ENCODE data around the gene GADD45G. TPM values are rescaled to one million over a fixed set of nuclear protein-coding genes. Genes with fewer than 3 reads are reported as not detected.

GADD45G gene
- total and polyA plus RNA-seq, 4 donors = 5.5 to 106 (median 43.3) TPM

GRCh38 chr9:89648247-89649000 is 43.6 kb downstream of the GADD45G start (continued):
- TF ChIP-seq CTCF (IDR thresholded peaks at IDR 0.05; ENCODE audit: low read depth, low read length, missing input control) (no peak), HNF4G (IDR thresholded peaks at IDR 0.05) (peak; percentile 95), GABPA (IDR thresholded peaks at IDR 0.05 in 1 of 2, conservative IDR thresholded peaks at IDR 0.05 in 1 of 2) (peak in 1 of 2 donors; percentile 72), EGR1 (IDR thresholded peaks at IDR 0.05; ENCODE audit: low read depth in 2 of 2) (peak; percentile 97 to 98), YY1 (IDR thresholded peaks at IDR 0.05) (peak; percentile 72)

- Histone ChIP-seq H3K36me3 (ENCODE audit: control insufficient read depth in 4 of 4, insufficient read depth in 3 of 4, low read depth in 1 of 4, low read length in 3 of 4) (no peaks in the 10 kb centered on the region), H3K9ac (ENCODE audit: low read depth in 1 of 2, low read length in 2 of 2) (peak overlapping the region; percentile 30 to 84), H3K27me3 (ENCODE audit: control insufficient read depth in 4 of 4, insufficient read depth in 4 of 4, low read length in 3 of 4) (no peaks in the 10 kb centered on the region), H3K4me1 (ENCODE audit: control insufficient read depth in 4 of 4, insufficient read depth in 4 of 4, low read length in 3 of 4) (peaks cover 10 to 33% (median 27%) of the 10 kb centered on the region in 4 donors), H3K9me3 (ENCODE audit: control insufficient read depth in 4 of 4, low read length in 3 of 4) (no peaks in the 10 kb centered on the region), H3K4me3 (ENCODE audit: low read depth in 1 of 3, low read length in 3 of 3) (no peak overlapping the region), H3K27ac (ENCODE audit: low read depth in 1 of 2, low read length in 2 of 2) (peak overlapping the region; percentile 98 to 100)
- TF ChIP-seq HNF4A (conservative IDR thresholded peaks at IDR 0.05) (peak in 1 of 2 donors; percentile 54), MAX (IDR thresholded peaks at IDR 0.05) (no peak), ZBTB33 (IDR thresholded peaks at IDR 0.05) (no peak), JUND (IDR thresholded peaks at IDR 0.05) (peak; percentile 35 to 59), SP1 (IDR thresholded peaks at IDR 0.05) (peak; percentile 69), ATF3 (IDR thresholded peaks at IDR 0.05) (no peak), YY1 (IDR thresholded peaks at IDR 0.05) (peak; percentile 46), RAD21 (IDR thresholded peaks at IDR 0.05) (peak in 1 of 2 donors; percentile 53), FOXA1 (IDR thresholded peaks at IDR 0.05) (no peak), EGR1 (IDR thresholded peaks at IDR 0.05; ENCODE audit: low read depth in 2 of 2) (no peak), REST (IDR thresholded peaks at IDR 0.05) (no peak), TAF1 (conservative IDR thresholded peaks at IDR 0.05) (no peak), NR2F2 (IDR thresholded peaks at IDR 0.05) (no peak), GABPA (IDR thresholded peaks at IDR 0.05 in 1 of 2, conservative IDR thresholded peaks at IDR 0.05 in 1 of 2) (no peak), HNF4G (IDR thresholded peaks at IDR 0.05) (no peak), FOXA2 (IDR thresholded peaks at IDR 0.05) (no peak), CTCF (IDR thresholded peaks at IDR 0.05; ENCODE audit: low read depth, low read length, missing input control) (no peak), RXRA (IDR thresholded peaks at IDR 0.05) (peak; percentile 67 to 71)
- no peak for DNase-seq (ENCODE audit: low spot score)
- 40% methylated on average over 8 of the region's 8 CpGs for WGBS
Observed at GRCh38 chr9:89649039-89649691, 44.4 kb downstream of the GADD45G start.
